NOMO-1 treated with dmso at 0.1 percent for 144 hours (cell line): ENCODE results near the gene EBP.
"Not testable (repeated sequence)": the region's sequence is repeated elsewhere in the genome, so short reads cannot be mapped to it uniquely, and the experiment has no call there.

Experiments used
- DNase-seq: peaks from one replicate; lab custom pipeline; 2025; ENCODE audit not compliant: unreplicated experiment; lab: John Stamatoyannopoulos, UW

EBP gene

GRCh38 chrX:48492293-48492910 is 29.2 kb upstream of the EBP start:
- DNase-seq = no peak

GRCh38 chrX:48493890-48494364 is 27.7 kb upstream of the EBP start:
- DNase-seq = no peak

GRCh38 chrX:48496660-48497059 is 24.9 kb upstream of the EBP start:
- DNase-seq = no peak

- no peak for DNase-seq
Observed at GRCh38 chrX:48497871-48498270, 23.7 kb upstream of the EBP start.

- DNase-seq = no peak
Observed at GRCh38 chrX:48498374-48498809, 23.2 kb upstream of the EBP start.

GRCh38 chrX:48504261-48504660 is 17.3 kb upstream of the EBP start:
- DNase-seq = no peak

GRCh38 chrX:48505481-48505880 is 16.1 kb upstream of the EBP start:
- no peak for DNase-seq

- DNase-seq = no peak
Observed at GRCh38 chrX:48507246-48507645, 14.4 kb upstream of the EBP start.

- DNase-seq = peak; percentile 49
Observed at GRCh38 chrX:48508400-48509244, 13.0 kb upstream of the EBP start, which contains the start of gene PORCN. TSS of gene PORCN (plus strand) at chrX:48508992. CDS start at chrX:48509821, 829 bp downstream.

GRCh38 chrX:48509245-48509590 is 12.4 kb upstream of the EBP start:
- DNase-seq = no peak

GRCh38 chrX:48509619-48510018 is 12.0 kb upstream of the EBP start:
- no peak for DNase-seq

GRCh38 chrX:48511560-48511959 is 10.0 kb upstream of the EBP start:
- no peak for DNase-seq

- DNase-seq = no peak
Observed at GRCh38 chrX:48512371-48512935, 9.2 kb upstream of the EBP start.

- no peak for DNase-seq
Observed at GRCh38 chrX:48513670-48514069, 7.9 kb upstream of the EBP start.

GRCh38 chrX:48514126-48514806 is 7.3 kb upstream of the EBP start:
- no peak for DNase-seq

GRCh38 chrX:48514868-48515460 is 6.6 kb upstream of the EBP start:
- DNase-seq = no peak

- DNase-seq = no peak
Observed at GRCh38 chrX:48515842-48516241, 5.8 kb upstream of the EBP start.

GRCh38 chrX:48516285-48516684 is 5.3 kb upstream of the EBP start:
- DNase-seq = no peak

- DNase-seq = no peak
Observed at GRCh38 chrX:48516987-48517386, 4.6 kb upstream of the EBP start.

- DNase-seq = not testable (repeated sequence)
Observed at GRCh38 chrX:48519481-48519880, 2.1 kb upstream of the EBP start.

- no peak for DNase-seq
Observed at GRCh38 chrX:48520455-48520854, 1.2 kb upstream of the EBP start.
